GM18873 (cell line): ENCODE measurements around the gene PTPRN2.
"Not testable (repeated sequence)": the region's sequence is repeated elsewhere in the genome, so short reads cannot be mapped to it uniquely, and the experiment has no call there.

Source experiments
- ATAC-seq: cut with Tn5 transposase; IDR thresholded peaks from one replicate; pipeline ENCODE4 v1.9.1; 2021; ENCODE audit warnings: mild to moderate bottlenecking, moderate library complexity, moderate number of reproducible peaks; ENCODE audit not compliant: unreplicated experiment, low FRiP score

Gene PTPRN2

GRCh38 chr7:157489870-157490269 is 1097.8 kb downstream of the PTPRN2 start:
- not testable (repeated sequence) for ATAC-seq
